Thyroid gland (tissue), 4 donors: Measurements from ENCODE around the gene HYI.
"Not testable (repeated sequence)": the region's sequence is repeated elsewhere in the genome, so short reads cannot be mapped to it uniquely, and the experiment has no call there.

Source experiments
- CTCF ChIP-seq, 6 experiments: fragments of 200-600 bp in 3 of 6; fragments of 450-650 bp in 3 of 6; sonication (generic) in 3 of 6; IDR thresholded peaks; one replicate each; pipeline ENCODE4 v1.5.1; 2016 to 2019; ENCODE audit warnings: antibody characterized with exemption in 6 of 6, mild to moderate bottlenecking in 2 of 6, inconsistent platforms in 1 of 6, moderate library complexity in 1 of 6
- POLR2A ChIP-seq, 2 donors: fragments of 450-650 bp; IDR thresholded peaks; one replicate each; pipeline ENCODE4 v1.6.1; 2017; ENCODE audit warnings: antibody characterized with exemption in 2 of 2, mild to moderate bottlenecking in 2 of 2, moderate library complexity in 1 of 2

- TF ChIP-seq CTCF, POLR2A (IDR thresholded peaks at IDR 0.05): not testable (repeated sequence)
Measured at GRCh38 chr1:43413426-43413825, 40.3 kb downstream of the HYI start.
